Measurements from ENCODE around the gene SBF2. TPM values are rescaled to one million over a fixed set of nuclear protein-coding genes. Genes with fewer than 3 reads are reported as not detected.
"Not testable (repeated sequence)": the region's sequence is repeated elsewhere in the genome, so short reads cannot be mapped to it uniquely, and the experiment has no call there.

SBF2 gene
- total RNA-seq, 4 donors from 2014 or later = 52.8 to 87.9 (median 62.4) TPM

DNA sequence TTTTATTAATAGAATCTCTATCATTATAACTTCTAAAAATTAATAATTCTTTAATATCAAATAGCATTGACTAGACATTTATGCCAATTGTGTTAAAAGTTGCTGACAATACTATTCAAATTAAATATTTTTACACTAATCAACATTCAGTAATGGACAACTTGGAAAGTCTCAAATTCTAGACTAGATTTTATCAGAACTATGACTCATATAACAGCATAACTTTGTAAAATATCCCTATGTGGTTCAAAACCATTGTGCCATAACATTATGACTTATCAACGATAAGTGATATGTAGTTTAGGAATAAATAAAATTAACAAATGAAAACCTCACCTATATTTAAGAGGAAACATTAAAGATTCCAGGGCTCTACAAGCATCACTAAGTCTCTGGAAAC is 291.8 kb downstream of the SBF2 start:
- H3K4me1 ChIP-seq = peaks cover 0 to 14% (median 0%) of the 10 kb centered on the region in 3 donors
- H3K27ac ChIP-seq = no peak overlapping the region
- H3K36me3 ChIP-seq = peaks cover 0 to 32% of the 10 kb centered on the region in 2 donors
- H3K9me3 ChIP-seq = no peaks in the 10 kb centered on the region
- H3K4me3 ChIP-seq = no peak overlapping the region
- no peak for TF ChIP-seq POLR2A (IDR thresholded peaks at IDR 0.05)
- no peak for TF ChIP-seq EP300 (IDR thresholded peaks at IDR 0.05)
- TF ChIP-seq POLR2AphosphoS5 (IDR thresholded peaks at IDR 0.05) = no peak
- TF ChIP-seq CTCF (IDR thresholded peaks at IDR 0.05) = no peak
- no peaks in the 10 kb centered on the region for H3K27me3 ChIP-seq
- no peak for ATAC-seq
- 90 to 100% methylated on average over 1 of the region's 1 CpG for WGBS, 2 donors (ENCODE audit: low coverage in 1 of 2)

DNA sequence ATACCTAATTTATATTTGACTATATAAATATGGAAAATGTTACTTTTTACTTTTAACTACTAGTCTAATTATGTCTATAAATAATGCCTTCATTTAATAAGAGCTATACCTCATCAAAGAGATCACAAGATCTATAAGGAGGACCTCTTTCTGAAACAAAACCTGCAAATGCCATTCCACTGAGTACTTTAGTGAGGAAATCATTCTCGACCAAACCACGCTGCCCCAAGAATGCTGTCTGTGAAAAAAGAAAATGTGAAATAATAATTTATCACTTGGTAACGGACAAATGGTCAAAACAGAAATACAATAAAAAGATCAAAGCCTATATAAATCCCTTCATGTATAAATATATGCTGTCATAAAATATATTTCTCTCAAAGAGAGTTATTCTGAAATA is 301.7 kb downstream of the SBF2 start:
- Histone ChIP-seq H3K4me1 (no peaks in the 10 kb centered on the region), H3K4me3 (no peak overlapping the region), H3K9me3 (peaks cover 0 to 5% (median 0%) of the 10 kb centered on the region in 3 donors), H3K27ac (no peak overlapping the region), H3K27me3 (no peaks in the 10 kb centered on the region), H3K36me3 (peaks cover 0 to 51% of the 10 kb centered on the region in 2 donors)
- TF ChIP-seq POLR2AphosphoS5 (IDR thresholded peaks at IDR 0.05) = no peak
- TF ChIP-seq POLR2A (IDR thresholded peaks at IDR 0.05) = no peak
- no peak for TF ChIP-seq CTCF (IDR thresholded peaks at IDR 0.05)
- no peak for TF ChIP-seq EP300 (IDR thresholded peaks at IDR 0.05)
- ATAC-seq = no peak
- WGBS, 2 donors (ENCODE audit: low coverage in 1 of 2) = 89 to 94% methylated on average over 2 to 3 of the region's 3 CpGs

GRCh38 chr11:9990221-9990973 is 303.6 kb downstream of the SBF2 start:
- Histone ChIP-seq H3K4me1 (no peaks in the 10 kb centered on the region), H3K9me3 (peaks cover 0 to 5% (median 0%) of the 10 kb centered on the region in 3 donors), H3K27ac (no peak overlapping the region), H3K27me3 (no peaks in the 10 kb centered on the region), H3K4me3 (no peak overlapping the region), H3K36me3 (peaks cover 0 to 40% of the 10 kb centered on the region in 2 donors)
- ATAC-seq = no peak
- TF ChIP-seq POLR2AphosphoS5 (IDR thresholded peaks at IDR 0.05) (no peak), CTCF (IDR thresholded peaks at IDR 0.05) (peak in 1 of 4 experiments; percentile 31)
- 63 to 68% methylated on average over 4 of the region's 4 CpGs for WGBS, 2 donors (ENCODE audit: low coverage in 1 of 2)

GRCh38 chr11:9987303-9987702 is 306.7 kb downstream of the SBF2 start:
- H3K27me3 ChIP-seq = not testable (repeated sequence)
- 85 to 97% methylated on average over 4 of the region's 4 CpGs for WGBS, 2 donors (ENCODE audit: low coverage in 1 of 2)

GRCh38 chr11:9982796-9983579 is 311.0 kb downstream of the SBF2 start:
- peaks cover 0 to 15% of the 10 kb centered on the region in 2 donors for H3K36me3 ChIP-seq
- H3K27me3 ChIP-seq = no peaks in the 10 kb centered on the region
- TF ChIP-seq CTCF (IDR thresholded peaks at IDR 0.05) (no peak), EP300 (IDR thresholded peaks at IDR 0.05) (no peak), POLR2A (IDR thresholded peaks at IDR 0.05) (no peak), POLR2AphosphoS5 (IDR thresholded peaks at IDR 0.05) (no peak)
- WGBS, 2 donors (ENCODE audit: low coverage in 1 of 2) = 88 to 98% methylated on average over 6 to 8 of the region's 16 CpGs
- peaks cover 0 to 5% (median 0%) of the 10 kb centered on the region in 3 donors for H3K9me3 ChIP-seq
- H3K27ac ChIP-seq = no peak overlapping the region
- H3K4me3 ChIP-seq = no peak overlapping the region
- H3K4me1 ChIP-seq = peaks cover 0 to 5% (median 0%) of the 10 kb centered on the region in 3 donors
- no peak for ATAC-seq

More at GRCh38 chr11:9987303-9987702, 306.7 kb downstream of the SBF2 start:
- H3K27ac ChIP-seq, H3K4me1 ChIP-seq, ATAC-seq, H3K4me3 ChIP-seq, H3K9me3 ChIP-seq: not testable (repeated sequence)
- H3K36me3 ChIP-seq = peaks cover 0 to 41% of the 10 kb centered on the region in 2 donors

Measured in gastroesophageal sphincter (tissue), 4 donors.